Regular cardiac myocyte (primary cell): Measurements from ENCODE around the gene LRRN4CL. TPM values are rescaled to one million over a fixed set of nuclear protein-coding genes. Genes with fewer than 3 reads are reported as not detected.

Source experiments
- total RNA-seq: library from RNA; depleted of rRNA; stranded (reverse); fragments of >200 nt; gene quantifications from 2 replicates; pipeline ENCODE4 v1.2.3, GENCODE V29; 2014

LRRN4CL gene
- 0.58 and 9.6 TPM in 2 replicates for total RNA-seq

DNA sequence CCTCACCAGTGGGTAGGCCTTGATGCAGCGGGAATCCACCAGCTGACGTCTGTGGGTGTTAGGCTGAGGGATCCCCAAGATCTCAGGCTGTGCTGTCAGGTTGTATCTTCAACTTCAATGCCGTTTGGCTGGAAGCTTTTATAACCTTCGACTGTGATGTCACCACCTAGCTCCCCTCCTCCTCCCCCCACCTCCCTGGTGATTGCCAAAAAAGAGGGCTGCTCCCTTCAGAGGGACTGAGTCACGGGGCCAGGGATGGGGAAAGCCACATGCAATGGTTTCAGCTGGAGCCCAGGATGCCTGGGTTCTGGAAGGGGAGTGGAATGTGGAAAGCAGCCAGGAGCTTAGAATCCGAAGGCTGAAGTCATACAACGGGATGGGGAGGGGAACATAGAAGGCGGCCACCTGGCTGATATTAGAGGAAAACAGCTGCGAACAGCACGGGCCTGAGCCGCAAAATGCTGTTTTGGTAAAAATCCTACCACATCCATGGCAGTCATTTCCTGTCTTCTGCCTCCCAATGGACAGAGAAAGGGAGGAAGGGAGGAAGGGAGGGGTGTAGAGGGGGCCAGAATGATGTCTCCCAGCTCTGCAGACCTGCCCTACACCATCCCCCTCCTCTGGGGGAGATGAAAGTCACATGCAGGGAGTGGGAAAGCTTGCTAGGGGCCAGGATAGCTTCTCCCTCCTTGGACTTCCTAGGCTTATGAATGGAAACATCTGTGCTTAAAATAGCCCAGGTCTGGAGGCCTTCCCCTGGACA lies at the start of gene LRRN4CL:
TSS of gene LRRN4CL (minus strand) at position 110 of the 763 bp plus-strand sequence. CDS start 1,022 bp downstream, outside the sequence.

DNA sequence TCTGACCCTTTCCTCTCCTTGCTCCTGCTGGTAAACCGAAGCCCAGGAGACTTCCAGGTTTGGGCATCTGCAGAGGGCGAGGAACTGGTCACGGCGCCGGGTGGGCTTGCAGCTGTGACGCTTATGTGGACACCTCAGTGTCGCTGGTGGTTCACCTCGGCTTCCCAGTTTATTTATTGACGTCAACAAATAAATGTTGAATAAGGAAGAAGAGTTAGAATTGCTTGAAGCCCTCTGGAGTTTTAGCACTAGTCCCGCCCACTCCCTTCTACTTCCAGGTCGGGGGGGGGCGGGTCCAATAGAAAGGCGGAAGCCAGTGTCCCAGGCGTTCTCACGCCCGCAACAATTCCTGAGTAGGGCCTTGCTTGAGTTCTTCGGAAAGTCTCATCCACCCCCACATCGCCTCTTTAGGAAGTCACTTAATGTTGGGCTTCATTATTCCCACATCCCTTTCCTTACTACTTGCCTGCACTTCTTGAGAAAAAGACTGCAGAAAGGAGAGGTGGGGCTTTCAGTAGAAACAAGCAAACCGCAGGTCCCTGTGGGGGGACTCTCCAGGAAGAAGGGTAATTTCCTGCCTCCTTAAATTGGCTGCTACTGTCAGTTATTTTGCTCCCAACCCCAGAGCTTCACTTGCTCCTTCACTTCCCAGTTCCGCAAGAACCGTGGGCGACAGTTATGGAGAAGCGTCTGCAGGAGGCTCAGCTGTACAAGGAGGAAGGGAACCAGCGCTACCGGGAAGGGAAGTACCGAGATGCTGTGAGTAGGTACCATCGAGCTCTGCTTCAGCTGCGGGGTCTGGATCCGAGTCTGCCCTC lies 39.0 kb upstream of the LRRN4CL start, which contains the start of gene TTC9C:
TSS of gene TTC9C (plus strand) at position 316 of the 818 bp plus-strand sequence. CDS start at position 679, 363 bp downstream.

DNA sequence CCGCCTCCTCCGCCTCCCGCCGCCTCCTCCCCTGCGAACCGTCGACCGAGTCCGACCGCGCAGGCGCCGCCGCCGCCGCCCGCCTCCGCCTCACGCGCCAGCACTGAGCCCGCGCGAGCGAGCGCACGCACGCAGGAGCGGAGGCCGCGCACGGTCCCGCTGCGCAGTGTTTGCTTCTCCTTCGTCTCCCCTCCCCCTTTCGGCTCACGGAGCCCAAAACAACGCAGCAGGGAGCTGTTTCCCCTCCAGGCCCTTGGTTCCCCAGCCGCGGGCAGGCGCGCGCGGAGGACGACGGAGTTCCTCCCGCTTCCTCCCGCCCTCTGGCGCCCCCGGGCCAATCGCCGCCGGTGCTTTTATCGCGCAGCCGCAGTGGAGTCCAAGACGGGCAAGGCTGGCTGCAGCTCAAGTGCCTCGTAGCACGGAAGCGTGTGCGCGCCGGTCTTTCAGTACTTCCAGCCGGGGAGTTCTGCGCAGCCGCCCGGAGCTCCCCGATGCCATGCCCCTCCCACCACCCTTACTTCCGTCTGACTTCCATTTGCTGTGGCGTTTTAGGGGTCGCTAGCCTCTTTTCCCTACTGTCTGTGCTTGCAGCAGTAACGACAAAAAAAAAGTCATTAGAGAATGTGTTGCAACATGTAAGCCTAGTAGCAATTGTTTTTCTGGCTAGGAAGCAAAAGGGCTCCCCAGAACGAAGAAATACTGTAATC lies 38.0 kb upstream of the LRRN4CL start, which contains the start of gene HNRNPUL2:
TSS of gene HNRNPUL2 (minus strand) at position 293 of the 707 bp plus-strand sequence. CDS start 301 bp downstream, outside the sequence.

DNA sequence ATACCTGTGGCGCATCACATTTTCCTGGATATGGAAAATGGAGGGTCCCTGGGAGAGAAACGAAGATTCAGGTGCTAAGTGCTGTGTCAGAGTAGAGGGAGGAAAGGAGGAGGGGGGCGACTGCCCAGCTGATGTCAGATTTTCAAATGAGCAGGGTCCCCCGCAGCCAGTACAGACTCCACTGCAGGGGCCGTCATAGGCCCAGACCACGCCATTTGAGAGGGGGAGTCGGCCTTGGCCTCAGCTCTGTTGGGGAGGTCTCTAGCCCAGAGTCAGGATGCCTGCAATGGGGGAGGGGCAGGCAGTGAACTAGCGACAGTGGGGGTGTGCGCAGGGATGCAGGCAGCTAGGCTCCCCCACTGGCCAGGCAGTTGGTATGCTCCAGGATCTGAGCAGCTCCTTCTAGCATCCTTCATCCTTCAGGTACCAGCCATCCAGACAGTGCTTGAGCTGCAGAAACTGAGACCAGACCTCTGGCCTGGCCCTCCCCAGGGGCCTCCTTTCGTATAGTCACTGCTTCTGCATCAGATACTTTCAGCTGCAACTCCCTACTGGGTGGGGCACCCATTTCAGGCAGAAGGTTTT lies 18.0 kb upstream of the LRRN4CL start, which contains the start of the genes BSCL2 and GNG3:
TSS of gene BSCL2 (minus strand) at position 148 of the 585 bp plus-strand sequence. CDS start 229 bp downstream, outside the sequence.
TSS of gene GNG3 (plus strand) at position 400 of the 585 bp plus-strand sequence. CDS start 620 bp downstream, outside the sequence.

DNA sequence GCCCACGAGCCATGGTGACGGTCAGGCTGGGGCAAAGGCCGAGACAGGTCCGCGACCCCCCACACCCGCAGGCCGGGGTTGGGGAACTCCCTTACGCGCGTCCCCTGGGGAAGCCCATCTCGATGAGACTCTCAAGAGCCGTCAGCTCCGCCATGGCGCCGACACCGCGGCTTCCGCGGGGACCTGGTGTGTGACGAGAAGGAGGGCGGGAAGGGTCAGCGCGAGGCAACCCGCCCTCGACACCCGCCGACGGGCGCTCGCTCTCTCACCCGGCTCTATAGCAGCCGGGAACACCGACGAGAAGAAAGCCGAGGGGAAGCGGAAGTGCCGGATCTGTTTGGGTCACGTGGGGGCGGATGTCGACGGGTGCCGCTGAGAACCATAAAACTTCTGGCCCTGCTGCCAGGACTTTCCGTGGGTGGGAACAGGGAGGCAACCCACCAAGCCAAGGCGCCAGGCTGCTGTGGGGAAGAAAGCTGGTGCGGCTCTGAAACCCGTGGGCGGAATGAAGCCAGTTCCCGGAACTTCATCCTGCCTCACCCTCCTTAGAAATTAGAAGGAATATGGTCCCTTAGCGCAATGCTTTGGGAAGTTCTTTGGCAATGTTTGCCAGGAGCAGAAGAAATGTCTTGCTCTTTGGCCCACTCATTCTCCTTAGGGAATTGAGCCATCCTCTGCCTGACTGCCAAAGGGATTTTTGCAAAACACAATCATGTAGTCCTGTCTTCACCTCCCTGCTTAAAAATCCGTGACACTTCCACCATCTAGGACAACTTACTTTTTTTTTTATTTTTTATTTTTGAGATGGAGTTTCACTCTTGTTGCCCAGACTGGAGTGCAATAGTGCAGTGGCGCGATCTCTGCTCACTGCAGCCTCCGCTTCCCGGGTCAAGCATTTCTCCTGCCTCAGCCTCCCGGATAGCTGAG lies 10.3 kb downstream of the LRRN4CL start, which contains the start of gene UBXN1:
TSS of gene UBXN1 (minus strand) at position 304 of the 927 bp plus-strand sequence. CDS start at position 154, 150 bp downstream.

DNA sequence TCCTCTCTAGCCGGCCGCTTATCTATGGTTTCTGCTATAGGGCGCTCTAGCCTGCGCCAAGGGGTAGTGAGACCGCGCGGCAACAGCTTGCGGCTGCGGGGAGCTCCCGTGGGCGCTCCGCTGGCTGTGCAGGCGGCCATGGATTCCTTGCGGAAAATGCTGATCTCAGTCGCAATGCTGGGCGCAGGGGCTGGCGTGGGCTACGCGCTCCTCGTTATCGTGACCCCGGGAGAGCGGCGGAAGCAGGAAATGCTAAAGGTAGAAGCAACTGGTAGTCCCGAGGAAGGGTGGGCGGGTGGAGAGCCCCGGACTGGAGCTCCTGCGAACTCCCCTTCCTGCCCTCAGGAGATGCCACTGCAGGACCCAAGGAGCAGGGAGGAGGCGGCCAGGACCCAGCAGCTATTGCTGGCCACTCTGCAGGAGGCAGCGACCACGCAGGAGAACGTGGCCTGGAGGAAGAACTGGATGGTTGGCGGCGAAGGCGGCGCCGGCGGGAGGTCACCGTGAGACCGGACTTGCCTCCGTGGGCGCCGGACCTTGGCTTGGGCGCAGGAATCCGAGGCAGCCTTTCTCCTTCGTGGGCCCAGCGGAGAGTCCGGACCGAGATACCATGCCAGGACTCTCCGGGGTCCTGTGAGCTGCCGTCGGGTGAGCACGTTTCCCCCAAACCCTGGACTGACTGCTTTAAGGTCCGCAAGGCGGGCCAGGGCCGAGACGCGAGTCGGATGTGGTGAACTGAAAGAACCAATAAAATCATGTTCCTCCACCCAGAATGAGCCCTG lies 17.5 kb downstream of the LRRN4CL start, which contains the start of the genes LBHD1 and UQCC3:
TSS of gene LBHD1 (minus strand) at position 660 of the 782 bp plus-strand sequence. CDS start 2,236 bp downstream, outside the sequence.
TSS of gene UQCC3 (plus strand) at position 66 of the 782 bp plus-strand sequence. CDS start at position 139, 73 bp downstream.

DNA sequence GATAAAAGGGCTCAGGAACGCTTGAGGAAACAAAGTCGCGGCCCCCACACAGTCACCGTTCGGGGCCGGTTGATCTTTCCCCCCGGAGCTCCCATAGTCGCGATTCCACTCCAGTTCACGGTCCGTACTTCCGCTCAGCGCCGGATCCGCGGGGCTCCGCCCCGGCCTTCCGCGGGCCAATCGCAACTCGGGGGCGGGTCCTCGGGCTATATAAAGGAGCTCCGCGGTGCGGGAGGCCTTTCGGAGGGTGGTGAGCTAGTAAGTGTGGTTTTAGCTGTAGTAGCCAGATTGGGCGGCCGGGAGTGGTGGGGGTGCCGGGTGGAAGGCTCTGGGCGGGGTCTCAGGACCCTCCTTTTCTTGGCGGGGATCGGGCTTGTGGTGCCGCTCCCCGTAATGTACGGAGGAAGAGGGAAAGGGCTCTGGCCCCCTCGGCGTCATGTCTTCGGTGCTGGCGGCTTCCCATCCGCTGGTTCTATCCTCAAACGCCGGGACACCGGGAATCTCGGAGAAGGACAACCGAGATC lies 24.2 kb downstream of the LRRN4CL start, which contains the start of the genes C11orf98 and CSKMT:
TSS of gene C11orf98 (minus strand) at position 136 of the 524 bp plus-strand sequence. CDS start at position 95, 41 bp downstream.
TSS of gene CSKMT (plus strand) at position 238 of the 524 bp plus-strand sequence. CDS start 568 bp downstream, outside the sequence.

DNA sequence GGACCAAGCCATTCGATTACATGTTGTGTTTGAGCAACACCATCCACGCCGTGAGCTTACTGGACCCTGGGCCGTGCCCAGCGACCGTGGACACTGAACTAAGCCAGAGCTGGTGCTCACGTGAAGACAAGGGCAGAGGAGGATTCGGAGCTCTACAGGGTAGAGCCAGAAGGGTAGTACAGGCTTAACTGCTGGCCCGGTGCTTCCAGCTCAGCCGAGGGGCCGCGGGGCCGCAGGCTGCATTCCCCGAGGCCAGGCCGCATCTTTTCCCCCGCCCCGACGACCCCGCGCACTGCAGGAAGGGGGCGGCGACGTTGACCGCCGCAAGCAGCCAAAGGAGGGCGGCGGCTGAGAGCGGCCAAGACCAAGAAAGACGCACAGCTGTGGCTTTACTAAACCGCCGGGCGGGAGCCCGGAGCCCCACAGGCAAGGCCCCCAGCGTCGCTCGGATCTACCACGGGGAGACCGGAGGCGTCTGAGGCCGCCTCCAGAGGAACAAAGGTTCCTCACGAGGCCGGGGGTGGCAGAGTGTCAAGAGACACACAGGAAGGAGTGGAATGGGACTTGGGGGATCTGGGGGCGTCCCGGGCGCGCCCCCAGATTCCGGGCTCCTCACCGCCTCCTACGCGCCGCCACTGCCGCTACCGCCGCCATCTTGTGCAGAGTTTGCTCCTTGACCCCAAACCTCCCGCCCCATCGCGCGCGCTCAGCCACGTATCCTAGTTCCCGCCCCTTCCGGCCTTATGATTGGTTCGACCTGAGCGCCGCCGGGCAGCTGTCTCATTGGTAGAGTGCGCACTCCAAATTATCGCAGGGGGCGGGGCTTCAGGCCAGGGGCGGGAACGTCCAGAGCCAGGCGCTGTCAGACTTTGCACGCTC lies 43.1 kb downstream of the LRRN4CL start, which contains the start of gene GANAB:
TSS of gene GANAB (minus strand) at position 668 of the 879 bp plus-strand sequence. CDS start at position 654, 14 bp downstream.

Other genes starting within 250 kb of the LRRN4CL start
- 320 and 463 TPM in 2 replicates for gene AHNAK, start 142.7 kb downstream of the LRRN4CL start, total RNA-seq
- gene EEF1G, start 115.6 kb downstream of the LRRN4CL start, total RNA-seq = 1,480 and 1,535 TPM in 2 replicates
- gene TUT1, start 98.0 kb downstream of the LRRN4CL start, total RNA-seq = 6.2 and 7.9 TPM in 2 replicates
- gene MTA2, start 87.7 kb downstream of the LRRN4CL start, total RNA-seq = 93.6 and 166 TPM in 2 replicates
- 13.2 and 15.1 TPM in 2 replicates for gene EML3, start 76.8 kb downstream of the LRRN4CL start, total RNA-seq
- 2.0 and 3.1 TPM in 2 replicates for gene ROM1, start 76.3 kb downstream of the LRRN4CL start, total RNA-seq
- gene B3GAT3, start 67.5 kb downstream of the LRRN4CL start, total RNA-seq = 39.5 and 39.7 TPM in 2 replicates
- 233 and 273 TPM in 2 replicates for gene GANAB, start 42.9 kb downstream of the LRRN4CL start, total RNA-seq
- 17.2 and 33.7 TPM in 2 replicates for gene INTS5, start 36.2 kb downstream of the LRRN4CL start, total RNA-seq
- 21.4 and 48.1 TPM in 2 replicates for gene C11orf98, start 24.3 kb downstream of the LRRN4CL start, total RNA-seq
- 9.8 and 11.0 TPM in 2 replicates for gene CSKMT, start 24.2 kb downstream of the LRRN4CL start, total RNA-seq
- gene UQCC3, start 17.9 kb downstream of the LRRN4CL start, total RNA-seq = 7.0 and 13.2 TPM in 2 replicates
- 2.5 and 3.7 TPM in 2 replicates for gene LBHD1, start 17.3 kb downstream of the LRRN4CL start, total RNA-seq
- 110 and 143 TPM in 2 replicates for gene UBXN1, start 10.5 kb downstream of the LRRN4CL start, total RNA-seq
- 48.3 and 54.4 TPM in 2 replicates for gene BSCL2, start 17.9 kb upstream of the LRRN4CL start, total RNA-seq
- not detected in 2 replicates for gene GNG3, start 18.1 kb upstream of the LRRN4CL start, total RNA-seq
- gene HNRNPUL2, start 37.9 kb upstream of the LRRN4CL start, total RNA-seq = 5.6 and 6.1 TPM in 2 replicates
- gene TTC9C, start 39.0 kb upstream of the LRRN4CL start, total RNA-seq = 28.4 and 30.4 TPM in 2 replicates
- gene ZBTB3, start 64.6 kb upstream of the LRRN4CL start, total RNA-seq = 11.6 and 13.6 TPM in 2 replicates
- 45.1 and 76.1 TPM in 2 replicates for gene POLR2G, start 72.0 kb upstream of the LRRN4CL start, total RNA-seq
- gene TAF6L, start 81.9 kb upstream of the LRRN4CL start, total RNA-seq = 14.1 and 17.8 TPM in 2 replicates
- gene TMEM179B, start 97.9 kb upstream of the LRRN4CL start, total RNA-seq = 34.9 and 46.5 TPM in 2 replicates
- 18.6 and 20.9 TPM in 2 replicates for gene TMEM223, start 102.5 kb upstream of the LRRN4CL start, total RNA-seq
- gene NXF1, start 115.9 kb upstream of the LRRN4CL start, total RNA-seq = 21.1 and 21.5 TPM in 2 replicates
- gene STX5, start 142.5 kb upstream of the LRRN4CL start, total RNA-seq = 27.6 and 39.3 TPM in 2 replicates
- not detected in 2 replicates for gene TEX54, start 143.3 kb upstream of the LRRN4CL start, total RNA-seq
- gene WDR74, start 150.1 kb upstream of the LRRN4CL start, total RNA-seq = 40.3 and 59.8 TPM in 2 replicates
- 137 and 149 TPM in 2 replicates for gene SLC3A2, start 191.4 kb upstream of the LRRN4CL start, total RNA-seq
- not detected in 2 replicates for gene CHRM1, start 231.8 kb upstream of the LRRN4CL start, total RNA-seq